C4-2B (cell line): ENCODE data around the gene NRXN3.

ENCODE experiments used
- ZFX ChIP-seq: fragments of 450-650 bp; IDR thresholded peaks from 2 replicates; pipeline ENCODE4 v1.6.1; 2017
- TF ChIP-seq, protein P1 (sequence below): fragments of 450-650 bp; conservative IDR thresholded peaks from 2 replicates; pipeline ENCODE4 v1.5.1; 2017; ENCODE audit warnings: mild to moderate bottlenecking

DNA sequence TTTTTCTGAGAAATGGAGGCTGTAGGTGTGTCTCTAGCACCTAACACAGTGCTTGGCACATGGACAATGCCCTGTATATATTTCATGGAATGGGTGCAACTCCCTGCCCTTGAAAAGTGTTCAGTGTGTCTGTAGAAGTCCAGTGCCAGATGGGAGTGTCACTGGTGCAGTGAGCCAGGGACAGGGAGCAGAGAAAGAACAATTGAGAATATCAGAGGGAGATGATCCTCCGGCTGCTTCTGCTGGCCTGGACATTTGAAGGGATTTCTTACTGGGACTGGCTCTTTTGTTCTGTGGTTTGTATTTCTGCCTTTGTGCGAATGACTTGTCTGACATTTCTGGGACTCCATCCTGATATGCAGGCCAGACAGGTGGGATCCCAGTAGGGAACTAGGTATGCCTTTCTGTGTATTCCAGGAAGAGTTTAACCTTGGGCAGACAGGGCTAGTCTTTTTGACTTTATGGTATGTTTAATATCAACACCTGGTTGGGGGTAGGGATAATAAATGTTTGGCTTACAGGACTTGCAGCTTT, 328.0 kb downstream of the NRXN3 start:
- TF ChIP-seq, protein P1, sequence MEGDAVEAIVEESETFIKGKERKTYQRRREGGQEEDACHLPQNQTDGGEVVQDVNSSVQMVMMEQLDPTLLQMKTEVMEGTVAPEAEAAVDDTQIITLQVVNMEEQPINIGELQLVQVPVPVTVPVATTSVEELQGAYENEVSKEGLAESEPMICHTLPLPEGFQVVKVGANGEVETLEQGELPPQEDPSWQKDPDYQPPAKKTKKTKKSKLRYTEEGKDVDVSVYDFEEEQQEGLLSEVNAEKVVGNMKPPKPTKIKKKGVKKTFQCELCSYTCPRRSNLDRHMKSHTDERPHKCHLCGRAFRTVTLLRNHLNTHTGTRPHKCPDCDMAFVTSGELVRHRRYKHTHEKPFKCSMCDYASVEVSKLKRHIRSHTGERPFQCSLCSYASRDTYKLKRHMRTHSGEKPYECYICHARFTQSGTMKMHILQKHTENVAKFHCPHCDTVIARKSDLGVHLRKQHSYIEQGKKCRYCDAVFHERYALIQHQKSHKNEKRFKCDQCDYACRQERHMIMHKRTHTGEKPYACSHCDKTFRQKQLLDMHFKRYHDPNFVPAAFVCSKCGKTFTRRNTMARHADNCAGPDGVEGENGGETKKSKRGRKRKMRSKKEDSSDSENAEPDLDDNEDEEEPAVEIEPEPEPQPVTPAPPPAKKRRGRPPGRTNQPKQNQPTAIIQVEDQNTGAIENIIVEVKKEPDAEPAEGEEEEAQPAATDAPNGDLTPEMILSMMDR = no peak
- no peak for TF ChIP-seq ZFX
